ENCODE results near the gene OR13C5. TPM values are rescaled to one million over a fixed set of nuclear protein-coding genes. Genes with fewer than 3 reads are reported as not detected.

Gene OR13C5
- total RNA-seq, 1 donor from 2014 or later, result not detected

DNA sequence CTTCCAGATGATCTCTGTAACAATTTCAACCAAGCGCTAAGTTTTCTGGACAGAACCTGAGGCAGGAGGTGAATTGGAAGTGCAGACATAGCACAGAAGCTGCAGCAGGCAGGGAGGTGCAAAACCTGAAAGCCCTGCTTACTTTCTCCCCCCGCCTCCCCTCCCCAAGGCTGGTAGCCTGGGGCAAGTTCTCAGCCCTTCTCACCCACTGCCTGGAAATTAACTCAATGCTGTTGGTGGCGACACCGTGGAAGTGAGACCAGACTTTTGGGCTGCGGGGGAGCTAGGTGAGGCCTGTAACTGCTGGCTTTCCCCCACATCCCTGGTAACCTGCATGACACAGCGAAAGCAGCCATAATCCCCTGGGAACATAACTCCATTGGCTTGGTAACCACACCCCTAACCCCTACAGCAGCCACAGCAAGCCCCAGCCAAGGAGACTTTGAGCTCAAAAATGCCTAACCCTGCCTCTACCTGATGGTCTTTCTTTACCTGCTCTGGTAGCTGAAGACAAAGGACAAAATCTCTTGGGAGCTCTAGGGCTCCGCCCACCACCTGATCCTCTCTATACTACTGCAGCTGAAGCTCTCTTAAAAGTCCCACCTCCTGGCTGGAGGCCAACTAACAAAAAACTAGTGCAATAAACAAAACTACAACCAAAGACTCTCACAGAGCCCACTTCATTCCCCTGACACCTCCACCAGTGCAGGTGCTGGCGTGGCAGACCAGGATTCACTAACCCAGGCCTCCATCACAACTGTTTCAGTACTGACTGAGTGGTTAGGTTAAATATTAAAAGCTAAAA lies 42.2 kb downstream of the OR13C5 start:
- Histone ChIP-seq H3K36me3 (ENCODE audit: control insufficient read depth in 3 of 3, insufficient read depth in 3 of 3, low read length in 3 of 3) (no peaks in the 10 kb centered on the region), H3K27me3 (ENCODE audit: control insufficient read depth in 3 of 3, insufficient read depth in 3 of 3, low read length in 3 of 3) (no peaks in the 10 kb centered on the region), H3K9ac (ENCODE audit: low read depth in 1 of 3, low read length in 3 of 3) (no peak overlapping the region), H3K4me1 (ENCODE audit: control insufficient read depth in 3 of 3, insufficient read depth in 3 of 3, low read length in 3 of 3) (no peaks in the 10 kb centered on the region), H3K27ac (ENCODE audit: low read depth, low read length) (no peak overlapping the region), H3K9me3 (ENCODE audit: control insufficient read depth in 3 of 3, low read length in 3 of 3) (peaks cover 0 to 1% (median 0%) of the 10 kb centered on the region in 3 donors), H3K4me3 (ENCODE audit: low read length in 3 of 3) (no peak overlapping the region)

- H3K36me3 ChIP-seq (ENCODE audit: control insufficient read depth in 3 of 3, insufficient read depth in 3 of 3, low read length in 3 of 3), result no peaks in the 10 kb centered on the region
- H3K27ac ChIP-seq (ENCODE audit: low read depth, low read length), result no peak overlapping the region
- H3K9ac ChIP-seq (ENCODE audit: low read depth in 1 of 3, low read length in 3 of 3), result no peak overlapping the region
- H3K9me3 ChIP-seq (ENCODE audit: control insufficient read depth in 3 of 3, low read length in 3 of 3), result peaks cover 0 to 1% (median 0%) of the 10 kb centered on the region in 3 donors
- H3K4me3 ChIP-seq (ENCODE audit: low read length in 3 of 3), result no peak overlapping the region
- no peaks in the 10 kb centered on the region for H3K4me1 ChIP-seq (ENCODE audit: control insufficient read depth in 3 of 3, insufficient read depth in 3 of 3, low read length in 3 of 3)
- H3K27me3 ChIP-seq (ENCODE audit: control insufficient read depth in 3 of 3, insufficient read depth in 3 of 3, low read length in 3 of 3), result no peaks in the 10 kb centered on the region
These were observed 43.7 kb downstream of the OR13C5 start for GRCh38 chr9:104555521-104555920.

- H3K27ac ChIP-seq (ENCODE audit: low read depth, low read length), result no peak overlapping the region
- H3K9ac ChIP-seq (ENCODE audit: low read depth in 1 of 3, low read length in 3 of 3), result no peak overlapping the region
- H3K4me1 ChIP-seq (ENCODE audit: control insufficient read depth in 3 of 3, insufficient read depth in 3 of 3, low read length in 3 of 3), result no peaks in the 10 kb centered on the region
- no peak overlapping the region for H3K4me3 ChIP-seq (ENCODE audit: low read length in 3 of 3)
- H3K27me3 ChIP-seq (ENCODE audit: control insufficient read depth in 3 of 3, insufficient read depth in 3 of 3, low read length in 3 of 3), result no peaks in the 10 kb centered on the region
- H3K36me3 ChIP-seq (ENCODE audit: control insufficient read depth in 3 of 3, insufficient read depth in 3 of 3, low read length in 3 of 3), result no peaks in the 10 kb centered on the region
- peaks cover 0 to 1% (median 0%) of the 10 kb centered on the region in 3 donors for H3K9me3 ChIP-seq (ENCODE audit: control insufficient read depth in 3 of 3, low read length in 3 of 3)
These were observed 46.0 kb downstream of the OR13C5 start for GRCh38 chr9:104553261-104553660.

Other genes with a start within 250 kb of the OR13C5 start
- gene OR13F1, start 95.2 kb downstream of the OR13C5 start, total RNA-seq, result not detected
- not detected for gene OR13C4, start 72.2 kb downstream of the OR13C5 start, total RNA-seq
- gene OR13C3, start 62.6 kb downstream of the OR13C5 start, total RNA-seq, result not detected
- gene OR13C8, start 30.2 kb downstream of the OR13C5 start, total RNA-seq, result not detected
- gene OR13C2, start 6.2 kb upstream of the OR13C5 start, total RNA-seq, result not detected
- not detected for gene OR13C9, start 18.8 kb upstream of the OR13C5 start, total RNA-seq
- not detected for gene OR13D1, start 95.1 kb upstream of the OR13C5 start, total RNA-seq
- 45.4 TPM for gene NIPSNAP3A, start 148.3 kb upstream of the OR13C5 start, total RNA-seq
- 9.9 TPM for gene NIPSNAP3B, start 164.7 kb upstream of the OR13C5 start, total RNA-seq

Measured in skeletal muscle tissue (tissue), 4 donors.